Measurements from ENCODE around the gene KCNH2.

KCNH2 gene

DNA sequence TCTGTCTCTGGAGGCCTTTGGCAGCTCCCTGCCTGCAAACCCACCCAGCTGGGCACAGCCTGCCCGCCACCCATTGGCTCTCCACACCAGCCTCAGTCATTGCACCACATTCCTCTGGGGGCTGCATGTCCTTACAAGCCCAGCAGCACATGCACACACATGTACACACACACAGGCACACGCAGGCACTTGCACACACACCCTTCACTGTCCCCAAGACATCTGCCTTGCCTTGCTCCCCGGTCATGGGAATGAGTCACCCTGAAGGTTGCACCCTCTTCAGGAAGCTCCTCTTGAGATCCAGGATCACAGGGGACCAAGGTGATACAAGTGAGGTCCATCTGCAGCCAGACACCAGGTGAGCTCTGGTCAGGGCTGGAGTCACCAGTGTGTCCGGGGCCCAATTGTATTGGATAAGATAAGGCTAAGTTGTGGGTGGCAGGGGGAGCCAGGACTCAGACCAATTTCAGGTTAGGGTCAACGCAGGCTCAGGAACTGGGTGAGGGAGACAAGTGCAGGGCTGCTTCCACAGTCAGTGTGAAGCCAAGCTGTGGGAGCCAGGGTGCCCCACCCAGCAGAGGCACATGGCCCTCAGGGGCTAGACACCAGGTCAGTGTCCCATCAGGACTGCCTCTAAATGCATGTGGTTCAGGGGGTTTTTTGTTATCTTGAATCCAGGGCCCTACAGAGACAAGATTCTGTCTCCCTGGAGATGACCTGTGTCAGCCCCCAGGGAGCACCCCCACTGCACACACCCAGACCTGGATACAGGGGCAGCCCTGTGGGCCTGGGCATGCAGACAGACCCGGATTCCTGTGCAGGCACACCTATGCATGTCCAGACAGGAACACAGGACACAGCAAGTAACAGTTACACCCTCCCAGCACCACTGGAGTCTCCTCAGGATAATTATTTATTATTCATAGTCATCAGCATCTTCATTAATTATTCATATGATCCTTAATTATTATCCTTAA, 33.8 kb downstream of the KCNH2 start:
- Histone ChIP-seq H3K4me1 (ENCODE audit: insufficient read depth, low read length) (peaks cover 25% of the 10 kb centered on the region), H3K9me3 (ENCODE audit: insufficient read depth, low read depth, low read length) (no peaks in the 10 kb centered on the region), H3K27me3 (ENCODE audit: insufficient read depth, low read length) (peaks cover 34% of the 10 kb centered on the region)

DNA sequence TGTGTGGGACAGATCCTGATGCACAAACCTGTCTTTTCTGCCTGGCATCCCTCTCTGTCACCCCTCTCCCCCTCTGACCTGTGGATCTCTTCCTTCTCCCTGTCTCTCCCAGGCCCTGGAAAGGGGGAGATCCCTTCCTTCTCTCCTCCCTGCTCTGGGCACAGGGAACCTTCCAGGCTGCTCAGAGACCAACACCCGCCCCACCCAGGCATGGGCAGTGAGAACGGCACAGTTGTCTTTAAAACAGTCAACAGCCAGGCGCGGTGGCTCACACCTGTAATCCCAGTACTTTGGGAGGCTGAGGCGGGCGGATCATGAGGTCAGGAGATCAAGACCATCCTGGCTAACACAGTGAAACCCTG, 34.7 kb downstream of the KCNH2 start:
- no peak overlapping the region for H3K4me3 ChIP-seq (ENCODE audit: low read length)
- H3K9me3 ChIP-seq (ENCODE audit: insufficient read depth, low read depth, low read length), result no peaks in the 10 kb centered on the region
- no peak overlapping the region for H3K27ac ChIP-seq (ENCODE audit: low read depth, low read length)
- WGBS, result 96% methylated on average over 6 of the region's 6 CpGs
- H3K36me3 ChIP-seq (ENCODE audit: insufficient read depth, low read length), result no peaks in the 10 kb centered on the region
- peaks cover 27% of the 10 kb centered on the region for H3K27me3 ChIP-seq (ENCODE audit: insufficient read depth, low read length)
- H3K4me1 ChIP-seq (ENCODE audit: insufficient read depth, low read length), result peaks cover 16% of the 10 kb centered on the region
- H3K9ac ChIP-seq (ENCODE audit: low read depth, low read length), result no peak overlapping the region

More for the DNA sequence above, 33.8 kb downstream of the KCNH2 start:
- Histone ChIP-seq H3K27ac (ENCODE audit: low read depth, low read length) (no peak overlapping the region), H3K36me3 (ENCODE audit: insufficient read depth, low read length) (no peaks in the 10 kb centered on the region), H3K9ac (ENCODE audit: low read depth, low read length) (no peak overlapping the region), H3K4me3 (ENCODE audit: low read length) (no peak overlapping the region)
- WGBS, result 91% methylated on average over 6 of the region's 6 CpGs

DNA sequence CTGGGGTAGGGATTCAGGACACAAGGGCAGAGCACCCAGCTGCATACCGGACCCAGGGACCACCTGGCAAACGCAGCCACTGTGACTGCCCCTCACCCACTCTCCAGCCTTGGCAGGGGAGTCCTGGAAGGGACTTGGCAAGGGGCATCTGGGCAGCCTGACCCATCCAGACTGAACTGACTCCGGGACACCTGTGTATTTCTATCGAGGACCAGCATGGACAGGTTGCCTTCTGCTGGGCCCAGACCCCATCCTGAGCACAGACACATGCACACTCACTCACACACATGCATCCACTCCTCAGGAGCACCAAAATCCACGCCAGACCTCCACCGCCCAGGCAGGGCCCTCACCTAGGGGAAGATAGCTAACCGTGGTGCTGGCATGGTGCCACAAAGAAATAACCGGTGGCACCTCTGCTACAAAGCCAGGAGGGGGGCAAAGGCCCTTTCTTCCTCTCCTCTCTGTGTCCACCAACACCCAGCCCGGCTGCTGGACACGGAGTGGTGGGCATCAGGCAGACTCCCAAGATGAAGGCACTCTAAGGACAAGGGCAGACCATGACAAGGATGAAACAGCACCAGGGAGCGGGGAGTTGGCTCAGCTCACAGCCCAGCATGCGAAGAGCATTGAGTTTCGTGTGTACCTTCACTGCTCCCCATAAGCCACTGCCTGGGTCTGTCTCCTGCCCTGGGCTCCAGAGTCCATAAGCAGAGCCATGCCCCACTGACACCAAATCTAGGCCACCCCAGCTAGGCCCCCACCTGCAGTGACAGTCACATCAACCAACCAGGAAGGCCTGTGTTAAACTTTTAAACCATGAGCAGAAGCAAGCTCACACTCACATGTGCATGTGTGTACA, 35.3 kb downstream of the KCNH2 start:
- WGBS, result 92% methylated on average over 13 of the region's 13 CpGs
- Histone ChIP-seq H3K4me1 (ENCODE audit: insufficient read depth, low read length) (peaks cover 11% of the 10 kb centered on the region), H3K4me3 (ENCODE audit: low read length) (no peak overlapping the region), H3K27ac (ENCODE audit: low read depth, low read length) (no peak overlapping the region), H3K9ac (ENCODE audit: low read depth, low read length) (no peak overlapping the region), H3K9me3 (ENCODE audit: insufficient read depth, low read depth, low read length) (no peaks in the 10 kb centered on the region), H3K36me3 (ENCODE audit: insufficient read depth, low read length) (no peaks in the 10 kb centered on the region), H3K27me3 (ENCODE audit: insufficient read depth, low read length) (peaks cover 21% of the 10 kb centered on the region)

DNA sequence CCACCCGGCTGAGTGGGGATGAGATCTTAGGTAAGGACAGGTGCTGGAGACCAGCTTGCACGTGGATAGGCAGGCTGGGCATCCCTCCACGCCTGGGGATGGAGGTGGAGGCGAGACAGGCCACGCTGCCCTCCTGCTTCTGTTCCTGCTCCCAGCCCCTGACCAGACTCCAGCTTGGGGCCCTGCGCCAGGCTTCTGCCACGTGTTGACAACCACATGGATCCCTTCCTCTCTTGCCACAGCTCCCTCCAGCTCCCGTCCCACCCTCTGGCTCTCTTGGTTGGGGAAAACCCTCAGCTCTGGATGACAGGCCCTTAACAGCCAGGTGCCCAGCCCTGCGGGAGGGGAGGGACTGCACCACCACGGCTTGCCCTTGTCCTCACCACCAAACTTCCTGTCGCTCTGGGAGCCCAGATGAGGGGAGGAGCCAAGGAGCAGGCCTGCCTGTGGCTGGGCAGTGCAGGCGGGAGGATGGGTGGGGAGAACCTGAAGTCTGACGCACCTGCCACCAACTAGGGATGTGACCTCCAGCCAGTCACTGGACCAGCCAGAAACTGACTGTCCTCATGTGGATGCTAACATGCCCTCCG, 36.0 kb downstream of the KCNH2 start:
- no peak overlapping the region for H3K4me3 ChIP-seq (ENCODE audit: low read length)
- WGBS, result 66% methylated on average over 14 of the region's 14 CpGs
- H3K27me3 ChIP-seq (ENCODE audit: insufficient read depth, low read length), result peaks cover 16% of the 10 kb centered on the region
- peaks cover 9% of the 10 kb centered on the region for H3K4me1 ChIP-seq (ENCODE audit: insufficient read depth, low read length)
- no peak overlapping the region for H3K27ac ChIP-seq (ENCODE audit: low read depth, low read length)
- H3K9ac ChIP-seq (ENCODE audit: low read depth, low read length), result no peak overlapping the region
- no peaks in the 10 kb centered on the region for H3K36me3 ChIP-seq (ENCODE audit: insufficient read depth, low read length)
- no peaks in the 10 kb centered on the region for H3K9me3 ChIP-seq (ENCODE audit: insufficient read depth, low read depth, low read length)

DNA sequence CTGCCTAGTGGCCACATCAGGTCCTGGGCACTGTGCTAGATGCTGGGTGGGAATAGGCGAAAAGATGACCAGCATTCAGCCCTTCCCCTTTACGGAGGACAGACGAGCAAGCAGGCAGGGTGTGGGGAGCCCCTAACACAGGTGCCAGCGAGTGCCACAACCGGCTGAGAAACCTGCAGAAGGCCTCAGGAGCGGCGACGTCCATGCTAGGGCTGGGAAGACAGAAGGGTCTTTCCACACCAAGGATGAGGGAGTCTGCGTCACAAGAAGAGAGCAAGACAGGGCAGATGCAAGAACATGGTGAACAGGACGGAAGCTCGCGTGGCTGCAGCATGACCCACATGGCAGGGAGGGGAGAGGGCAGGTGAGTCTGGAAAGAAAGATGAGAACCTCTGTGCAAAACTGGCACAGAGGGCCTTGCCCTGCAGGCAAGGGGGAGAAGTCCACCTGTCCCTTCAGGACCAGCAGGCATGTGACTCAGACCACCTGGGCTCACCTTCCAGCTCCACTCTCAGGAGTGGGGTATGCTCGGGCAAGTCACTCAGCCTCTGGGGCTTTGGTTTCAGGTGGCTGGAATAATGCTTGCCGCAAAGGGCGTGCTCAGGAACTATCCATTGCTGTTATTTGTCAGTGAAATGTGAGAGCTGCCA, 36.6 kb downstream of the KCNH2 start:
- Histone ChIP-seq H3K27ac (ENCODE audit: low read depth, low read length) (no peak overlapping the region), H3K9me3 (ENCODE audit: insufficient read depth, low read depth, low read length) (no peaks in the 10 kb centered on the region), H3K4me1 (ENCODE audit: insufficient read depth, low read length) (peaks cover 9% of the 10 kb centered on the region), H3K36me3 (ENCODE audit: insufficient read depth, low read length) (no peaks in the 10 kb centered on the region), H3K4me3 (ENCODE audit: low read length) (no peak overlapping the region), H3K27me3 (ENCODE audit: insufficient read depth, low read length) (peaks cover 10% of the 10 kb centered on the region), H3K9ac (ENCODE audit: low read depth, low read length) (no peak overlapping the region)
- 90% methylated on average over 15 of the region's 15 CpGs for WGBS

DNA sequence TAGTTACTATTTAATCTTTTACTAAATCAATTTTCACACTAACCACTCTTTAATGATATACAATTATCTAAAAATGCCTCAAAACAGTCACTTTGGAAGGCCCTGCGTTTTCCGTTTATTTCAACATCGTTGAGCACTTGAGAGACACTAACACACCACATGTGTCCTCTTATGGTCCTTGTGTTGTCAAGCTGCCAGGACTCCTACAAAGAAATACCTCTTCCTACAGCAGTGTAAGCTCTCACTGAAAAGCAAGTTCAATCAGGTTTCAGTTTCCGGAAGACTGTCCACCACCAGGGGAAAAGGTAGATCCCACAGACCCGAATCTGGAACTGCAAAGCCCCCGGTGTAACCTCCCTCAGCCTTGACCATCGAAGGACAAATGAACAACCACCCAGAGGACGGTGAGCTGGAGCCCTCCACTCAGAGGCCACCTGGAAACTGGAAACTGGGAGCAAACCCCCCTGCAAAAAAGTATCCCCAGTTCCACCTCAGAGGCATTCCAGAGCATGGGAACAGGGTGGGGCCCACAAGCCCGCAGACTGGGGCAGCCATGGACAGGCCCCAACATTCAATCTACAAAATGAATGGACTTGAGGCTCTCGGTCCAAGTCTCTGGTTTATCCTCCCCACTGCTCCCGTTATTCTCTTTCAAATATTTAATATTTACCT, 37.6 kb downstream of the KCNH2 start:
- no peak overlapping the region for H3K27ac ChIP-seq (ENCODE audit: low read depth, low read length)
- H3K27me3 ChIP-seq (ENCODE audit: insufficient read depth, low read length), result peaks cover 2% of the 10 kb centered on the region; the same call in 1 of the 2 replicates
- no peak overlapping the region for H3K9ac ChIP-seq (ENCODE audit: low read depth, low read length)
- WGBS, result 85% methylated on average over 10 of the region's 11 CpGs
- H3K36me3 ChIP-seq (ENCODE audit: insufficient read depth, low read length), result no peaks in the 10 kb centered on the region
- H3K4me1 ChIP-seq (ENCODE audit: insufficient read depth, low read length), result peaks cover 4% of the 10 kb centered on the region; the same call in 1 of the 2 replicates
- no peaks in the 10 kb centered on the region for H3K9me3 ChIP-seq (ENCODE audit: insufficient read depth, low read depth, low read length)
- H3K4me3 ChIP-seq (ENCODE audit: low read length), result no peak overlapping the region

DNA sequence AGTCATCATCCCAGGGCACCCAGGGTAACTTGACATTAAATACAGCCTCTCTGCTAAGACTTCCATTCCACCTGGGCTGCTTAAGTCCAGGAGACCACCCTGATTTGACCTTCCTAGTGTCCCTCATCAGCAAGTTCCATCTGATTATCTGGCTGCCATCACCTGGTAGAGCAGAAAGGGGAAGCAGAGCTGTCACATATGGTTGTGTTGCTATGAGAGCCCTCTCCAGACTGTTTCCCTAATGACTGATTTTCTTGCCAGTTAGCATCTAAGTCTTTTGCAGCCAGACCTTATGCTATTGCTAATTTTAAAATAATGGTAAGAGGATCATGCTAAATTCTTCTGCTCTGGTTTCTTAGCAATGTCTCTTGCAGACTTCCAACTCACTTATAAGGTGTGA, 38.7 kb downstream of the KCNH2 start:
- no peak overlapping the region for H3K27ac ChIP-seq (ENCODE audit: low read depth, low read length)
- H3K36me3 ChIP-seq (ENCODE audit: insufficient read depth, low read length), result no peaks in the 10 kb centered on the region
- no peaks in the 10 kb centered on the region for H3K27me3 ChIP-seq (ENCODE audit: insufficient read depth, low read length)
- no peak overlapping the region for H3K9ac ChIP-seq (ENCODE audit: low read depth, low read length)
- H3K9me3 ChIP-seq (ENCODE audit: insufficient read depth, low read depth, low read length), result no peaks in the 10 kb centered on the region
- no peak overlapping the region for H3K4me3 ChIP-seq (ENCODE audit: low read length)
- no peaks in the 10 kb centered on the region for H3K4me1 ChIP-seq (ENCODE audit: insufficient read depth, low read length)

DNA sequence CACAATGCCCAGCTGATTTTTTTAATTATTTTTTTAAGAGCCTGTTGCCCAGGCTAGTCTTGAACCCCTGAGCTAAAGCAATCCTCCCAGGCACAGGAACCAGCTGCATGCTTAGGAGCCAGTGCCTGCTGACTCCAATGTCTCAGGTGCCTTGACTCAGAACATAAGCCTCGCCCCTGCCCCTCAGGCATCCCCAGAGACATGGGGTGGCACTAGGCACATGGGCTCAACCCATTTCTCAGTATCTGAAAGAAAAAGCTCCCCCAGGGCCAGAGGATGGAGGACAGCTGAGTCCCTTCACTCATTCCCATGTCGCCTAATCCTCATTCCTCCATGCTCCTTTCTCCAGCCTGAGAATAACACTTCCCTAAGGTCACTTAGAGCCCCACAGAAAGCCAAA, 39.1 kb downstream of the KCNH2 start:
- H3K27me3 ChIP-seq (ENCODE audit: insufficient read depth, low read length), result no peaks in the 10 kb centered on the region
- no peak overlapping the region for H3K27ac ChIP-seq (ENCODE audit: low read depth, low read length)
- H3K9ac ChIP-seq (ENCODE audit: low read depth, low read length), result no peak overlapping the region
- 86% methylated on average over 2 of the region's 2 CpGs for WGBS
- no peaks in the 10 kb centered on the region for H3K9me3 ChIP-seq (ENCODE audit: insufficient read depth, low read depth, low read length)
- H3K36me3 ChIP-seq (ENCODE audit: insufficient read depth, low read length), result no peaks in the 10 kb centered on the region
- H3K4me3 ChIP-seq (ENCODE audit: low read length), result no peak overlapping the region
- H3K4me1 ChIP-seq (ENCODE audit: insufficient read depth, low read length), result no peaks in the 10 kb centered on the region

DNA sequence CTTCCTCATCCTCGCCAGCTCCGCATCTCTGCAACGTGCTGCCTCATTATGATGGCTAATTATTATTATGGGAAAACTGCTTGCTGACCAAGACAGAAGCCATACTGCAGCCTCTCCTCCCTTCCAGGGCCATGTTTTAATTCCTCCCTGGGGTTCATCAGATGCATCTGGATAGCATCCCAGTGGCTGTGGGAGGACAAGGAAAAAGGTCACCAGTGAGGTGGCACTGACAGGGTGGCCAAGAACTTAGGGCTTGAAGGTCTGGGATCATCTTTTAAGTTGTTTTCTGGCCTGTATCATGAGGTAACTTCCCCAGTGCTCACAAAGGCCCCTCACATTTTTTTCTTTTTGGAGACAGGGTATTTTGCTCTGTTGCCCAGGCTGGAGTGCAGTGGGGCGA, 39.6 kb downstream of the KCNH2 start:
- WGBS, result 97% methylated on average over 4 of the region's 4 CpGs
- Histone ChIP-seq H3K36me3 (ENCODE audit: insufficient read depth, low read length) (no peaks in the 10 kb centered on the region), H3K4me3 (ENCODE audit: low read length) (no peak overlapping the region), H3K27me3 (ENCODE audit: insufficient read depth, low read length) (no peaks in the 10 kb centered on the region), H3K9me3 (ENCODE audit: insufficient read depth, low read depth, low read length) (no peaks in the 10 kb centered on the region), H3K4me1 (ENCODE audit: insufficient read depth, low read length) (no peaks in the 10 kb centered on the region), H3K9ac (ENCODE audit: low read depth, low read length) (no peak overlapping the region), H3K27ac (ENCODE audit: low read depth, low read length) (no peak overlapping the region)

DNA sequence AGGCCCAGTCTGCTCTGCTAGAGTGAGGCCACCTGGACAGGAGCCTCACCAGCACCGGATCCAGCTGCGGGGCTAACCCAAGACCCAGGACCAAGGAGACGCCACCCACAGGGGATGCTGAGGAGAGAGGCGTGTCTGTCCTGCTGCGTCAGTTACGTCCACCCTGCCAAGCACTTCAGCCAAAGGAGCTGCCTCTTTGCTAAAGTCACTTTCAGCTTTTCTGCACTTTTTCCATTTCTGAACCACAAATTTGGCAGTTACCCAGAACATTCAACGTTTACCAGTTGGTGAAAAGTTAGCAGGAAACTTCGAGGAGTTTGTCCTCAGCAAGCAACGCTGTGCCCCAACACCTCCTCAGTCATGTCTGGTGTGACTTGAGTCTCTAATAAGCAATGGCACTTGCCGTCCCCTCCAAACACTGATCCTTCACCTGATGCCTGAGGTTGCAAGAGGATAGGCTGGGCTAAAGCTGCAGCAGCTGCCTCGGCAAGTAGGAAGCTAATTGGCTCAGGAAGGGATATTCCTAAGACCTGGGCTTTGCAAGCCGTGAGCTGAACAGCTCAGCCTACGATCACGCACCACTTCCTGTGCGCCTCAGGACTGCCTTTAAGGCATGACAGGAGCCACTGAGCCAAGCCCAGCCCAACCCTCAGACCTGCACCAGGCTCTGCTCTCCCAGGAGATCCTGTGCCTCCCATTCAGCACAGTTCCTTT, 40.1 kb downstream of the KCNH2 start:
- Histone ChIP-seq H3K27ac (ENCODE audit: low read depth, low read length) (no peak overlapping the region), H3K36me3 (ENCODE audit: insufficient read depth, low read length) (no peaks in the 10 kb centered on the region), H3K9ac (ENCODE audit: low read depth, low read length) (no peak overlapping the region), H3K4me1 (ENCODE audit: insufficient read depth, low read length) (no peaks in the 10 kb centered on the region), H3K4me3 (ENCODE audit: low read length) (no peak overlapping the region), H3K9me3 (ENCODE audit: insufficient read depth, low read depth, low read length) (no peaks in the 10 kb centered on the region), H3K27me3 (ENCODE audit: insufficient read depth, low read length) (no peaks in the 10 kb centered on the region)
- 76% methylated on average over 15 of the region's 15 CpGs for WGBS

All from HUES64 (cell line).